HG03575 (cell line): ENCODE measurements around the gene APRT.

Experiments
- ATAC-seq: cut with Tn5 transposase; IDR thresholded peaks from one replicate; pipeline ENCODE4 v1.9.1; 2021; ENCODE audit not compliant: unreplicated experiment, insufficient number of reproducible peaks, low FRiP score; ENCODE audit errors: extremely low read depth

APRT gene

GRCh38 chr16:88811769-88812512 is at the start of gene APRT:
TSS of gene APRT (minus strand) at chr16:88811928. CDS start at chr16:88811899, 29 bp downstream.
- ATAC-seq = no peak

- no peak for ATAC-seq
Observed at GRCh38 chr16:88861359-88861758, 49.6 kb upstream of the APRT start.

GRCh38 chr16:88859381-88860091 is 47.8 kb upstream of the APRT start:
- ATAC-seq = no peak

GRCh38 chr16:88857728-88858339 is 46.1 kb upstream of the APRT start:
- ATAC-seq = no peak

- ATAC-seq = no peak
Observed at GRCh38 chr16:88856828-88857727, 45.4 kb upstream of the APRT start, which contains the start of the genes GALNS and TRAPPC2L. TSS of gene GALNS (minus strand) at chr16:88856947. CDS start at chr16:88856877, 70 bp downstream. TSS of gene TRAPPC2L (plus strand) at chr16:88857127. CDS start at chr16:88857151, 24 bp downstream.

GRCh38 chr16:88856122-88856827 is 44.5 kb upstream of the APRT start:
- ATAC-seq = no peak

- ATAC-seq = no peak
Observed at GRCh38 chr16:88855736-88856121, 44.0 kb upstream of the APRT start.

GRCh38 chr16:88855176-88855575 is 43.4 kb upstream of the APRT start:
- ATAC-seq = no peak

GRCh38 chr16:88854306-88855111 is 42.8 kb upstream of the APRT start:
- no peak for ATAC-seq

GRCh38 chr16:88853325-88853941 is 41.7 kb upstream of the APRT start:
- no peak for ATAC-seq

- ATAC-seq = no peak
Observed at GRCh38 chr16:88851616-88852015, 39.9 kb upstream of the APRT start.

- ATAC-seq = no peak
Observed at GRCh38 chr16:88850531-88851199, 38.9 kb upstream of the APRT start.

- no peak for ATAC-seq
Observed at GRCh38 chr16:88848557-88848956, 36.8 kb upstream of the APRT start.

GRCh38 chr16:88847654-88848053 is 35.9 kb upstream of the APRT start:
- ATAC-seq = no peak

- no peak for ATAC-seq
Observed at GRCh38 chr16:88846088-88846487, 34.4 kb upstream of the APRT start.

- ATAC-seq = no peak
Observed at GRCh38 chr16:88844419-88845036, 32.8 kb upstream of the APRT start.
